NOMO-1 treated with DMSO at 0.1 percent for 48 hours (cell line): ENCODE data around the gene PAM.

ENCODE experiments used
- DNase-seq: peaks from one replicate; lab custom pipeline; 2025; ENCODE audit not compliant: unreplicated experiment; lab: John Stamatoyannopoulos, UW

The PAM gene

DNA sequence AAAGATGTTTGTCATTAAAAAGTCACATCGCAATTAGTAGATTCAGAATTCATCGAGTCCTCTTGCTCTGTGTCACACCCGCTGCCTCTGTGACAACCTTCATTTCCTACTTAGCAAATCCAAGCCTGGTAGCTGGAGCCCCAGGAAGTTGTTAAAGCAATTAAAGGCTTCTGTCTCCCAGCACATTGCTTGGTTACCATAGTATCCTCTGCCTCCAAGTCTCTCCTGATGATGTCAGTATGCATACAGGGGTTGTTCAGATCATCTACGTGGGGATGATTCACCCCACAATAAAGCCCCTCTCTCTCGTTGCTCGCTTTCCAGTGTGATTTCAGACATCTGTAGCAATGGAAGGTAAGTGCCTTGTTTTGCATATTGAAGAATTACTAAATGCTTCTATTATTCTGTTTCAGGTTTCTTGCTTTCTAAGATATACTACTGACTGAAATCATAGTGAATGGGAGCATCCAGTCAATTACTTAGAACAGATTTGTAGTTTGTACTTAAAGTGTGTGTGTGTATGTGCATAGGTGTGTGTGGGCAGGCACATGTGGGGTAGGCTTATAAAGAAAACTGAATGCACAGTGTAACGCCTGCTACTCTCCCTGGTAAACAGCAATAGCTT lies 52.9 kb downstream of the PAM start:
- DNase-seq = no peak

DNA sequence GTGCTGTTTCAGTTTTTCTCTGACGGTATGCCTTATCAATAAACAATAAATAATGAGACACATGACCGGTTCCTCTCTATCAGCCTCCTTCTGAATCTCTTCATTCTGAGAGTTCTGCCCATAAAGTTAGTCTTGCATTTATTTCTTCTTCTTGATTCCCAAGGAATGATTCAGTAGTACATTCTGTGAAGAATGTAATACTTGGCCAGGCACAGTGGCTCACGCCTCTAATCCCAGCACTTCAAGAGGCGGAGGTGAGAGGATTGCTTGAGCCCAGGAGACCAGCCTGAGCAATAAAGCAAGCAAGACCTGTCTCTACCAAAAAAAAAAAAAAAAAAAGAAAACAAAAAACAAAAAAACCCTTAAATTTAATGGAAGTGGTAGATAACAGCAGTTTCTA lies 53.9 kb downstream of the PAM start:
- DNase-seq = no peak

DNA sequence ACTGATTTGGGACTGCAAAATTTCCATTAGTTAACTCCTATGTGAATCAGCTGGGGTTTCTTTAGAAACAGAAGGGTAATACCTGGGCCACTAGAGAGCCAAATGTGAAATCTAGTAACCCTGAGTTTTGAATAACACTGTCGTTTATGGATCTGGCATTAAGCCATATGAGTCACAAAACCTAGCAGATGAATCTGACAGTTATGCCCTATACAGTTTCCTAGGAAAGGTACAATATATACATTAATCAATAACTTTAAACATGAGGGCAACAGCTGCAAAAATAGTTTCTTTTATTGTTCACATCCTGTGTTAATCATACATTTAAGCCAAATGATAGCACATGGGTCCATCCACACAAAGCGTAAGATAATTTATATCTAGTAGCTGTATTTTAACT lies 56.9 kb downstream of the PAM start:
- DNase-seq = no peak

DNA sequence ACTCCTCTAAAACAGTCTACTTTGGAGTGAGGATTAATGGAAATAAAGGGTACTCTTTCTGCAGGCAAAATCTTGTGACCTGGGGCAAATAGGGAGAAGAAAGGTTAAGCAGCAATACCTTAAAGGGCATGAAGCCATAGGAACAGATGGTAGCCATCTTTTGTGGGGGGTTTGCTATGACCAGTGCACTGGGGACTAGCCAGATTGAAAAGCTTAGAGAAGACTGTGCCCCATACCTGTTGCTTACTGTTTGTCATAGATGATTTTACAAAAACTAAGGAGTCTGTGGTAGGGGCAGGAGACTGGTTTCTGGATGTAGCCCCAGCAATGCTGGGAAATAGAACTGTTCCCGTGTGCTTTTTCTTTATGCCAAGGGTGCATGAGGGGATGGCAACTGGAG lies 58.6 kb downstream of the PAM start:
- no peak for DNase-seq

DNA sequence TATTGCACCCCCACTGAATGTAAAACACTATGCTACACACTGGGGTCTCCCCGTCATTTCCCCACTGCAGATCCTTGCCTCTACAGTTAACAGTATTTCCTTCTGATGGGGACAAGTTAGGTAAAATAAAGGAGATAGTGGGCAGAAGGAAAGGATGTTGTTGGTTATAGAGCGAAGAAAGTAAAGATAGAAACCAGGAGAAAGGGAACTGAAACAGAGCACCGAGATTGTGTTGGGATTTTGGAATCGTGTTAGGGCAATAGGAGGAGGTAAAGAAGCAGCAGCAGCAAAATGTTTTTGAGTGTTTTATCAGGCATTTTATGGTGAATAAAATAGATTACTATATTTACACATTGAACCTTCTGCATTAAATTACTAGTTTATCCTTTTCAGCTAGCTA lies 60.0 kb downstream of the PAM start:
- no peak for DNase-seq

DNA sequence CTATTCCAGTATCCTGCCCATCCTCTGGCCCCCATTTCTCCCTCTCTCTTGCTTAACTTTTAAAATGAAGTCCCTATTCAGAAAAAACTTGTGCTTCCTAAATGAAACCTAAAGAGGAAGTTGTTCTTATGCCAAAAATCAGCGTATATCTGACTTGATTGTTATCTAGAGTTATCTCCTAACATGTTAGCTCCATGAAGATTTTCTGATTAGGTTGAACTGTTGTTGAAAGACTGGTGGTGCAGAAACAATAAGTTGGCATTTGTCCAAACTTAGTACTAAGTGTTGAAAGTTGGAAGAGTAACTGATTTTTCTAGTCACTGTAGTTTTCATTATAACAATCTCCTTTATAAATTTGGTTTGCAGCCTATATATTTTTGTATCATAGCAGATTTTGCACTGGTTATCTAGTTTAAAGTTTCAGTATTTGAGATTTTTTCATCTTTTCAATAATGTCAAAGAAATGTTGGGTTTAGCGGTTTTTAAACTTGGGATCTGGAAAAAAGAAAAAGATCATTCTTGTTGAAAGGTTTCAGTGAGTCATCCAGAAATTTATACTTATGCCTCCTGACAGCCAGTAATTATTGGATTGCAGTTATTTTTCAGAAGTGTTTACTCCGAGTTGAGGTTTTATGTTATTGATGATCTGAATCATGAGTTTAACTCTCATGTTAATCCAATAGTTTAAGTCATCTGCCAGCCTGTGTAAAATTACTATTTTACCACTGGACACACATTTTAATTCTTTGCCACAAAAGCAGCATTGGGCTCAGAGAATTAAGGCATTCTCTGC lies 60.6 kb downstream of the PAM start:
- peak; percentile 84 for DNase-seq

DNA sequence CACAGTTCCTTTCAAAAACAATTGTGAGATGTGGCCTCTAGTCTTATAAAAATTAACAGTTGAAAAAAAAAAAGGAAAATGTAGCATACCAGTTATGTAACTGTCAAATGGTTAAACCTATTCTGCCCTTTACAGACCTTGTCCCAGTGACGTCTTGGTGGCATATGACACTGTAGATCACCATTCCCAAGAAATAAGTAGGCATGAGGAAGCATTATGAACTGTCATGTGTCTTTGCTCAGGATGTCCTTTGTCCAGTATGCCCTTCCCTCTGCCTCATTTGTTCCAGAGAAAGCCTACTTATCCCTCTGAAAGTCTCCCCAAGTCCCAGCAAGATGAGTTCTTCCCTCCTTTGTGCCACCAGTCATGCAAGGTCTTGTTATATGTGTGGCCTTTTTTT lies 63.2 kb downstream of the PAM start:
- DNase-seq = no peak

DNA sequence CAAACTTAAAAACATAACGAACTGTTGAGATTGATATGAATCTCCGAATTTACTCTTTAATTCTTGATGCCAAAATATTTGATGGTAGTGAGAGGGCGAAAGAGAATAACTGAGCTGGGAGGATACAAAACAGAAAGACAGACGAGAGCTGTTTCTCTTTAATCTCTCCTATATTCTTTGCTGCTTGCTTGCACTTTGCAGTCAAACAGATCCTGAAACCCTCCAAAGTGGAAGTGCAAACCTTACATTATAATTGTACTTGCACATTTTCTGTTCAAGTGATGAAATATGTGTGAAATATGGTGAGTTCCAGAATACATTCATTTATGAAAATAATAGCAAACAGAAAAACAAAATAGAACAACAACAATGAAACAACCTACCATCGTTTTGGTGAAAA lies 63.8 kb downstream of the PAM start:
- DNase-seq = no peak

DNA sequence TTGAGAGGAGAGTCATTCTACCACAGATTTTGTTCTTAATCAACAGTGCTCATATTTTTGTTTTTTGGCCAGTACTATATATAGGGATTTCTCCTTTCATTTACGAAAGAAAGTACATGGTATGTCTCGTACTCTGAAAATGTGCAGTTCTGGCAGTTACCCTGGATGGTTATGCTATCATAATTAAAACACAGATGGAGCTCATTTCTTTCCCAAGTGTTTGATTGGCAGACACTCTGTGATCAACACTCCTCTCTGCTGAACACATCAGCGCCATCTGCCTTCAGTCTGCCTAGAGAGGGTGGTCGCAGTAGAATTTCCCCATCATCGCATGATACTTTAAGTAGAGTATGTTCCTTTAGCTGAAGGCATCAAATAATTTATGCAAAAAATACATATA lies 64.5 kb downstream of the PAM start:
- DNase-seq = no peak

DNA sequence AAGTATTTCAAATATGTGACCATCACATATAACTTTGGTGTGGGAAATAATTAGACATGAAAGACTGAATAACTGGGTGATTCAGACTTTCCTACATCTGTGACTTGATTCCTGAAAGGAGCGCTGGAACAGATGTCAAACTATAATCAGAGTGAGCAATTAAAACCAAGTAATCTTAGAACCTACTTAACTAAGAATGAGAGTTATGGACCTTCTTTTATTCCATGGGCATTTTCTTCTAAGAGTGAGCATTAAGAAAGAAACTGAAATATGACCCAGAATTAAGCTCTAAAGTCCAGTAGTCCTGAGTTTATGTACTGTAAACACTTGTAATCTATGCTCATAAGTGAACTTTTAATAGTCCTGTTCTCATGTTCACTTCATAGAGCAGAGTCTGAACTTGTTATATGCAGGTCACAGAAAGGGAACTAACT lies 68.4 kb downstream of the PAM start:
- no peak for DNase-seq

DNA sequence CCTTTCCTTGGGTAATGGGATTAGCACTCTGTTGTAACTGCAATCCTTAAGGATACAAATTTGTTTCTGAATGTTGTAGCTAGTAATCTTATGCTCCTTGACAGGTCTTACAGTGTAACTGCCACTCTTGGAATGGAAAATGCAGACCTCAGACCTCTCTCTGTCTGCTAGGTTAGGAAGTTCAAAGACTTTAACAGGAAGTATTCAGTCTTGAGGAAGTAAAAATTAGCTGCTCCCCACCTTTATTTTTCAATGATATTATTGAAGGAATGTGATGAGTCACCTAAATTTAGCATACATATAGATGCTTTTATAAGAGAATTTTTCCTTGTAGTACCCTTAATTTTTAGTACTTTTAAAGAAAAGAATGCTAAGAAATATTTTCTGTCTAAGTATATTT lies 71.5 kb downstream of the PAM start:
- no peak for DNase-seq

DNA sequence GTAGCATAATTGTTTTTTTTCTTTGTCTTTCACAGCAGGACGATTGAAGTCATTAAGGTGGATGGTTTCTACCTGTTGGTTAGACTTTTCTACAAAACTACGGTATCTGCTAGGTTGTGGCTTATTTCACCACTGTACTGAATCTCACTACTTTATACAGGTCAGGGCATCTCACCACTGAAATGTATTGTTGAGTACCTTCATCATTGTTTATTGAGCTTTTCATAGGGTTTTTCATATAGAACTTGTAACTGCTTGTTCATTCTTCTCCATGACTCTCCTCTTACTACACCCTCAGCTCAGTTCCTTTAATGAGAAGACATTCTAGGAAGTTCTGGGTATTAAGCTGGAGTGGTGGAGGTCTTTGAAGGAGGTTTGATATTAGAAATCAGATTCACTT lies 75.1 kb downstream of the PAM start:
- no peak for DNase-seq

DNA sequence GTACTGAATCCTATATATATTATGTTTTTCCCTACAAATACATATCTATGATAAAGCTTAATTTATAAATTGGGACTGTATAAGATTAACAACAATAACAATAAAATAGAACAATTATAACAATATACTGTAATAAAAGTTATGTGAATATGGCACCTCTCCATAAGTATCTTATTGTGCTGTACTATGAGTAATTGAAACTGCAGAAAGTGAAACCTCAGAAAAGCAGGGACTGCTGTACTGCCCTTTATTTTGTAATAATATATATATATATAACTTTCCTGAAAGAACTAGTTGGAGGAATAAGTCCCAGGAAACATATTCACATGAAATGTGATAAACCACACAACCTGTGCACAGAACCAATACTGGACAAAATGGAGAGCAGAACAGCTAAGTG lies 77.3 kb downstream of the PAM start:
- no peak for DNase-seq

DNA sequence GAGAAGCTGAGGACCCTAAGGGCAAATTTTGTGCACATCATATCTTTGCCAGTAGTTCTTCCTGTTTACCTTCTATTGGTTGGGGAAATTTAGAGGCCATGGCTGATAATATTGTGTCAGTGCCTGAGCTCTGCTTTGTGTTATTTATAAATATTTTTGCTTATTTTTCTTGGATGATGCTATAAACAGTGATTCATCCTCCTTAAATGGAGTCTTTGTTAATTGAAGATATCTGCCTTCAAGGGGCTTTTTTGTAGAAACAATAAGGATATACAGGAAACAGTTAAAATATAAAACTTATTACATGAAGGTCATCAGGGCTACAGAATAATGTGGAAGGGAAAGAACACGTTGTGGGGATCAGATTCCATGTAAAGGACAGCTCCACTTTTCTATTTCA lies 78.0 kb downstream of the PAM start:
- DNase-seq = no peak

DNA sequence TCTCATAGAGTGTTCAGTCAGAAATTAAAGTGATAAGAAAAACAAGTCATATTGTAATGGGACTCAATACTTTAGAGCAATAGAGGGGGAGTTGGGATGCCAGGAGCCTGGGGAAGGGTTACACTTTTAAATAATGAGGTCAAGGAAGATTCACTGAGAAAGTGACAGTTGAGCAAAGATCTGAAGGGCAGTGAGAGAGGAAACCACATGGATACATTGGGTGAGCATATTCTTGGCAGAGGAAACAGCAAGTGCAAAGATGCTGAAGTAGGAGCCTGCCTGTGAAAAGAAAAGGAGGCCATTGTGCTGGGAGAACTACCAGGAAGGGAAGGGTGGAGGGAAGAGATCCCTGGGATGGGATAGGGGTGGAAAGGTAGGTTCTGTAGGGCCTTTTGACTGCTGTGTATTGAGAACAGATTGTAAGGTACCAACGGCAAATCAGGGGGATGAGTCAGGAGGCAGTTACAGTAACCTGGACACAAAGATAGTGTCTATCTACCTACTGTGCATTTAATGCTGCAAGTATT lies 79.4 kb downstream of the PAM start:
- no peak for DNase-seq

DNA sequence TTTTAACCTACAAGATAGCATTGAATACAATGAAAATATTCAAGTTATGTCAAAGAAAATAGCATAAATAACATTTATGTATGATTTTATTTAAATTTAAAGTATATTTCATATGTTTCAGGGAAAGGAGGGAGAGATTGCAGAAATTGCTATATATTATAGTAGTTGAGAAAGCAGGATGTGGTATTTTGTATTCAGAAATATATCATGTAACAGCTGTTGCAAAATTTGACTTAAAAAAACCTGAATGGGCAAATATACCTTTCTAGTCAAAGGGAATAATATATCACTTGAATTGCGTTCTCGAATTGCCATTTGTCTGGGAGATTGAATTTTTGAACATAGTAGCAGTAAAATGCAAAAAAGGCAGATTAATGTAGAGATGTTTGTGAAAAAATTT lies 80.6 kb downstream of the PAM start:
- peak; percentile 65 for DNase-seq

DNA sequence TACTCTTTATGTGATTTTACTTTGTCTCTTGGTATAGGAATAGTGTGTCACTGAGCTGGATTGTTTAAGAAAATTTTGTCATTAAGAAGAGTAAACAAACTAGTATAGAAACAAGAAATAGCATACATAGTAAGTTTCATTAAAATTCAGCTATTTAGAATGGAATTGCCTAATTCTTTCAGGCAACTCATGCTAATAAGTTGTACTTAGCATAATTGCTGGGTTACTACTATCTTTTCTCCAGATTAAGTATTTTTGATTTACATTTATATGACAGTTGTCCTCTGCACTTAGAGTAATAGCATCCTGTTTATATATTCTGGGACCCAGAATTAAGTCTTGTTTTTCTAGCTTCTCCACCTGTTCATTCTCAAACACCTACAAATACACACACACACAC lies 85.9 kb downstream of the PAM start:
- no peak for DNase-seq

DNA sequence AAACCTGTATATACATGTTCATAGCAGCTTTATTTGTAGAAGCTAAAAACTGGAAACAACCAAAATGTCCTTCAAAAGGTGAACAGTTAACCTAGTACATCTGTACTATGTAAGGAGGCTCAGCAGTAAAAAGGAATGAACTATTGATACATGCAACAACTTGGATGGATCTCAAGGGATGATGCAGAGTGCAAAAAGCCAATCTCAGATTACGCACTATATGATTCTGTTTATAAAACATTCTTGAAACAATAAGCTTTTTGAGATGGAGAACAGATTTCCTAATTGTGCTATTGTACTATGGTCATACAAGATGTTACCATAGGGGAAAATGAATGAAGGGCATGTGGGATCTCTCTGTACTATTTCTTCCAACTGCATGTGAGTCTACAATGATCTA lies 88.9 kb downstream of the PAM start:
- no peak for DNase-seq

DNA sequence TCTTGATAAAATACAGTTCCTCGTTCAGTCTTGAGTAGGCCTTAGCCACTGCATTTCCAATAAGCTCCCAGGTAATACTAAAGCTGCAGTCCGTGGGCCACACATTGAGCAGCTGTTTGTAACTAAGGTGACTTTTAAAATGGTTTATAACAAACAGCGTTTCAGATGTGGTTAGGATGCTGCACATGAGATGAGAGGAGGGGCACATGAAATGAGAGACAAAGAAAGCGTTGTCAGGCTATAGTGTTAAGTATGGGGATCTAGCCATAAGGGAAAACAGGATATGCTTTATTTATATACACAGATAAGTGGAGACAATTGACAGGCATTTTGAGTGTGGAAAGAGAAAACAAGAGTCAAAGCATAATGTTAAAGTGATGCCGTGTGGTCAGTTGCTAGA lies 89.9 kb downstream of the PAM start:
- no peak for DNase-seq

DNA sequence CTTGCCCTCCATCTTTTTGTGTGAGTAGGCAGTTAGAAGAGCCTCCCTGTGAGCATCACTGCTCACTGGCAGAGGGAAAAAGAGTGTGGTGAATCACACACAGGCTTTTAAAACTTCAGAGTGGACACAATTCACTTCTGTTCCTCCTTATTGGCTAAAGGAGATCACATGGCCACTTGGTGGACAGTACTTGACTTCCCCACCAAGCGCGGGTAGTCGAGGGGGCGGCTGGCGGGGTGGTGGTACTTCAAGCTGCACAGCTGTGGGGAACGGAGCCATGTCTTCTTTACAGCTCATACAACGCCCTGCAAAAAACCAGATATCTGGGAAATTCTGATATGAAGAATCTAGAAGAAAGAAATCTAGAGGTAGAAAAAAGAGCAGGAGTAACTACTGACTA lies 95.4 kb downstream of the PAM start:
- no peak for DNase-seq

DNA sequence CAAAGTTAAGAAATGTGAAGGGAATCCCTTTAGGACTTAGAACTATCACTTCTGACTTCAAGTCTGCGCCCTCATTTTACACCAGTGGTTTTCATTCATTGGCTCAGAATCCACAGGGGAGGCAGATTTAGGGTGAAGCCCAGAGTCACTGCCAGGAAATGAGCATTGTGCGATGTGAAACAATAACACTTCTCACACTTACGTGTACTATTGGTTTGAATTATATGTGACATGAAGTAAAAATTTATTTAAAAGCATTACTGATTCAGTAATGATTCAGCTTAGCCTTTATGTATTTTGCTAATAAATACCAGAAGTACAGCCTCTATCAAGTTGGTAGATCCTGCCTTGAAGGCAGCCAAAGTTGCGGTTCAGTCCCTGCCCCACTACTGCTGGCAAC lies 98.6 kb downstream of the PAM start:
- no peak for DNase-seq

DNA sequence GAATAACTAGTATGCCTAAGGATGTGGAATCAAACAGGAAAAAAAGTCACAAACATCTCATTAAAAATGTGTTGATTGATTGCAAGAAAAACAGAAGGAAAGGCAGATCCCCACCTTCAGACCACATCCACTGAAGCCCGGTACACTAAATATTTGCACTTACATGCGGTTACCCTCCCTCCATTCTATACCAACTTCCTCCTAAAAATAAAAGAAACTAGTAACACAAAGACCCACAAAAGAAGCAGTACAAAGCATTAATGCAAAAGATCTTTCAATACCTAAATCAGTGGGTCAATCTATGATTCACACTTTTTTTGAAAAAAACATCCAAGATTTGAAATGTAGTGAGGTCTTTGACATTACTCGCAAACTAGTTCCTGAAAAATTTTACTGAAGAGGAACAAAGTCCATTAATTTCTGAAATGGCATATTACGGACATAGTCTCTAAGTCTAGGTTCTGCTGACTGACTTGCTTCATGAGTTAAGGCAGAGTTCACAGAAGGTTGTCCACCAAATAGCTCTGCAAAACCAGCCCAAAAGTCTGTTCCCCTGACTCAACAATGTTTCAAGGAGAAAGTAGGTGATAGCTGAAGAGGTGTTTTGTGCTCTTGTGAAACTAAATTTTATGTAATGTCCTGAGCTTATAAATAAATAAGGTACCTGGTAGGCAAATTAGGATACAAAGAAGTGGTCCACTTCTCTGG lies 100.7 kb downstream of the PAM start:
- DNase-seq = peak; percentile 85
